ENCODE data around the gene RNLS.

The RNLS gene

GRCh38 chr10:88505680-88506215, 77.4 kb downstream of the RNLS start:
- no peak for DNase-seq
- Histone ChIP-seq H3K27ac (ENCODE audit: insufficient read depth, low read length, poor library complexity, severe bottlenecking) (no peak overlapping the region), H3K4me1 (ENCODE audit: control insufficient read depth, insufficient read depth, low read length, poor library complexity, severe bottlenecking) (no peaks in the 10 kb centered on the region), H3K9me3 (ENCODE audit: control insufficient read depth, low read length) (no peaks in the 10 kb centered on the region), H3K4me3 (ENCODE audit: insufficient read depth, low read depth, low read length, poor library complexity, severe bottlenecking) (no peak overlapping the region), H3K27me3 (replicated peaks; ENCODE audit: control insufficient read depth, insufficient read depth, low read length, poor library complexity, severe bottlenecking) (no peaks in the 10 kb centered on the region), H3K36me3 (ENCODE audit: control insufficient read depth, insufficient read depth, low read length) (no peaks in the 10 kb centered on the region)

DNA sequence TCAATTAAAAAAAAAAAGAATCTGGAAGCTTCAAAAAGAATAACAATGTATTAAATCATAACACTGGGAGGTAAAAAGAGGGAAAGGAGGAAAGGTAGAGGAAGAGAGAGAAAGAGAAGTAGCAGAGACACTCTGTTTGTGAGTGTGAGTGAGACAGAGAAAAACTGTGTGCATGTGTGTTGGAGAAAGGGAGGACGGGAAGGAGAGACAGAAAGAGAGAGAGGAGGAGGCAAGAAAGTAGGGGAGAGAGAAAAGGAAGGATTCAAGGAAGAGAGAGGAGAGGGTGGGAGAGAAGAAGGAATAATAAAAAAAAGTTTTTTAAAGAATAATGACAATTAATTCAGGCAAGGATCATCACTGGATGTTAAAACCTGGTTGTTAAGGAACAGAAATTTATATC, 77.9 kb downstream of the RNLS start:
- Histone ChIP-seq H3K4me1 (ENCODE audit: control insufficient read depth, insufficient read depth, low read length, poor library complexity, severe bottlenecking) (no peaks in the 10 kb centered on the region), H3K27ac (ENCODE audit: insufficient read depth, low read length, poor library complexity, severe bottlenecking) (no peak overlapping the region), H3K9me3 (ENCODE audit: control insufficient read depth, low read length) (no peaks in the 10 kb centered on the region), H3K36me3 (ENCODE audit: control insufficient read depth, insufficient read depth, low read length) (no peaks in the 10 kb centered on the region), H3K4me3 (ENCODE audit: insufficient read depth, low read depth, low read length, poor library complexity, severe bottlenecking) (no peak overlapping the region), H3K27me3 (replicated peaks; ENCODE audit: control insufficient read depth, insufficient read depth, low read length, poor library complexity, severe bottlenecking) (no peaks in the 10 kb centered on the region)
- no peak for DNase-seq

GRCh38 chr10:88500656-88501055, 82.5 kb downstream of the RNLS start:
- Histone ChIP-seq H3K4me3 (ENCODE audit: insufficient read depth, low read depth, low read length, poor library complexity, severe bottlenecking) (no peak overlapping the region), H3K27me3 (replicated peaks; ENCODE audit: control insufficient read depth, insufficient read depth, low read length, poor library complexity, severe bottlenecking) (no peaks in the 10 kb centered on the region), H3K9me3 (ENCODE audit: control insufficient read depth, low read length) (no peaks in the 10 kb centered on the region), H3K4me1 (ENCODE audit: control insufficient read depth, insufficient read depth, low read length, poor library complexity, severe bottlenecking) (no peaks in the 10 kb centered on the region), H3K36me3 (ENCODE audit: control insufficient read depth, insufficient read depth, low read length) (no peaks in the 10 kb centered on the region), H3K27ac (ENCODE audit: insufficient read depth, low read length, poor library complexity, severe bottlenecking) (no peak overlapping the region)
- DNase-seq = no peak

DNA sequence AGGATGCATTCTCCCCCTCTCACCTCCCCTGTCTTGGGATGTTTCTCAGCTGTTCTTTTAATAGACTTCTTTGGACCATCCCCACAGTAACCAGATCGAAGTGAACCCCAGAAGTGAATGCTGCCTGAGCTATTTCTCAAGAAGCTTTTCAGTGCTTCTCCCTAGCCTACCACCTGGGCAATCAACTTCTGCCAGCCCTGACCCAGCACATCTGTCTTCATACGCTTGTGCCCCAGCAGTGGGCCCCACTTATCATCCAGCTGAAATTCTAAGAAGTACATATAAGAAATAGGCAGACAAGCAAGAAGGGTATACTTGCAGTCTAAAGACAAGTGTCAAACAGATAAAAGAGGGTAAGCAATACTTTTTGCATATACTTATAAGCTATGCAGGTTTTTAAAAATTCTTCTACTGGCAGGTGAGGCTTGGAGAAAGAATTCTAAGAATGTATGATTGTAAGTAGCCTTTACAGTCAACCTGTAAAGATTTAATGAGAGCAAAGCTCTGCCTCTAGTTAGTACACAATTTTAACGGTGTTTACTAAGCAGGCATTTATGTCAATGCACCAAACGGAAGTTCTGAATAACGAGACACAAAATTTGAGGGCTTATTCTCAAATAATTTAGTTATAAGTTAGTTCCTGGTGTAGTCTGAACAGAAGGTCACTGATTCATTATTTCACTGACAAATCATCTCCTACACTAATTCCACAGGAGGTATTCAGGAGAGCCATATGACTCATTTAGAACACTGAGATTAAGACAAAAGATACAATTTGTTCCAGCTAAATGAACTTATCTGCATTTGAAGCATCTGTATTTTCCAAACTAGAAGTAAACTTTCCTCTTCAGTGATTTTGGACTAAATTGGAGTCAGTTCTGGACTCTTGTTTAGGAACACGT, 83.3 kb downstream of the RNLS start:
- no peak overlapping the region for H3K27ac ChIP-seq (ENCODE audit: insufficient read depth, low read length, poor library complexity, severe bottlenecking)
- no peak overlapping the region for H3K4me3 ChIP-seq (ENCODE audit: insufficient read depth, low read depth, low read length, poor library complexity, severe bottlenecking)
- no peaks in the 10 kb centered on the region for H3K4me1 ChIP-seq (ENCODE audit: control insufficient read depth, insufficient read depth, low read length, poor library complexity, severe bottlenecking)
- H3K27me3 ChIP-seq (replicated peaks; ENCODE audit: control insufficient read depth, insufficient read depth, low read length, poor library complexity, severe bottlenecking) = no peaks in the 10 kb centered on the region
- no peaks in the 10 kb centered on the region for H3K36me3 ChIP-seq (ENCODE audit: control insufficient read depth, insufficient read depth, low read length)
- no peaks in the 10 kb centered on the region for H3K9me3 ChIP-seq (ENCODE audit: control insufficient read depth, low read length)
- DNase-seq = no peak

DNA sequence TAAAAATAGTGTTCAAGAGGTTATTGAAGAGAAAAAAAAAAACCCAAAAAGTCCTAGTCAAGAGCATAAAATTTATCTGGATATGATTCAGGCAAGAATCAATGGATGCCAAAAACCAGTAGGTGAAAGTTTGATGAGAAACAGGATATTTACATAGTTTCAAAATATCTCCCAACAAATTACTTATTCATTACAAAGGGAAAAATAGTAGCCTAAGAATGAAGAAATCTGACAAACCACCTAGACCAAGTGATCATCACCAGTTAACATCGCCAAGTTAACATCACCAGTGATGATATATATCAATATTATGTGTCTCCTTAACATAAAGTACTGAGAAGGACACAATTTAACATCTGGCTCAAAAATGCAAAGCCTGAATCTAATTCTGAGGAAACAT, 85.2 kb downstream of the RNLS start:
- Histone ChIP-seq H3K36me3 (ENCODE audit: control insufficient read depth, insufficient read depth, low read length) (no peaks in the 10 kb centered on the region), H3K4me1 (ENCODE audit: control insufficient read depth, insufficient read depth, low read length, poor library complexity, severe bottlenecking) (no peaks in the 10 kb centered on the region), H3K27me3 (replicated peaks; ENCODE audit: control insufficient read depth, insufficient read depth, low read length, poor library complexity, severe bottlenecking) (no peaks in the 10 kb centered on the region), H3K27ac (ENCODE audit: insufficient read depth, low read length, poor library complexity, severe bottlenecking) (no peak overlapping the region), H3K9me3 (ENCODE audit: control insufficient read depth, low read length) (no peaks in the 10 kb centered on the region), H3K4me3 (ENCODE audit: insufficient read depth, low read depth, low read length, poor library complexity, severe bottlenecking) (no peak overlapping the region)
- DNase-seq = no peak

DNA sequence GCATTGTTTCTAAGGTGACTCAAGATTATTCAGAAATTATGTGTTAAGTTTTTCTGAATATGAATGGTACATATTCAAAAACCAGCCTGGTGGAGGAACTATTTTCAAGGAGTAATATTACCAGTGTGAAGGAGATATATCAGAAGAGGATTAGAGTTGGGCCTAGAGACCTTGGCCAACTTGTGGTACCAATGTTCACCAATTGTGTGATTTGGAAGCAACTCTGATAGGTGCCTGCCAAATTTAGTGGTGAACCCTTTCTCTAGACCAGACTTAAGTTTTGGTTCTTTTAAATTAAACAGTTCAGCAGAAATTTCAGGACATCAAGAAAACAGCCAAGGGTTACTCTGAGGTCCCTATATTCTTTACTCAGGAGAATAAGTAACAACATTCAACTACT, 88.6 kb downstream of the RNLS start:
- Histone ChIP-seq H3K9me3 (ENCODE audit: control insufficient read depth, low read length) (no peaks in the 10 kb centered on the region), H3K4me3 (ENCODE audit: insufficient read depth, low read depth, low read length, poor library complexity, severe bottlenecking) (no peak overlapping the region), H3K27ac (ENCODE audit: insufficient read depth, low read length, poor library complexity, severe bottlenecking) (no peak overlapping the region), H3K36me3 (ENCODE audit: control insufficient read depth, insufficient read depth, low read length) (no peaks in the 10 kb centered on the region), H3K27me3 (replicated peaks; ENCODE audit: control insufficient read depth, insufficient read depth, low read length, poor library complexity, severe bottlenecking) (no peaks in the 10 kb centered on the region), H3K4me1 (ENCODE audit: control insufficient read depth, insufficient read depth, low read length, poor library complexity, severe bottlenecking) (no peaks in the 10 kb centered on the region)
- DNase-seq = no peak

DNA sequence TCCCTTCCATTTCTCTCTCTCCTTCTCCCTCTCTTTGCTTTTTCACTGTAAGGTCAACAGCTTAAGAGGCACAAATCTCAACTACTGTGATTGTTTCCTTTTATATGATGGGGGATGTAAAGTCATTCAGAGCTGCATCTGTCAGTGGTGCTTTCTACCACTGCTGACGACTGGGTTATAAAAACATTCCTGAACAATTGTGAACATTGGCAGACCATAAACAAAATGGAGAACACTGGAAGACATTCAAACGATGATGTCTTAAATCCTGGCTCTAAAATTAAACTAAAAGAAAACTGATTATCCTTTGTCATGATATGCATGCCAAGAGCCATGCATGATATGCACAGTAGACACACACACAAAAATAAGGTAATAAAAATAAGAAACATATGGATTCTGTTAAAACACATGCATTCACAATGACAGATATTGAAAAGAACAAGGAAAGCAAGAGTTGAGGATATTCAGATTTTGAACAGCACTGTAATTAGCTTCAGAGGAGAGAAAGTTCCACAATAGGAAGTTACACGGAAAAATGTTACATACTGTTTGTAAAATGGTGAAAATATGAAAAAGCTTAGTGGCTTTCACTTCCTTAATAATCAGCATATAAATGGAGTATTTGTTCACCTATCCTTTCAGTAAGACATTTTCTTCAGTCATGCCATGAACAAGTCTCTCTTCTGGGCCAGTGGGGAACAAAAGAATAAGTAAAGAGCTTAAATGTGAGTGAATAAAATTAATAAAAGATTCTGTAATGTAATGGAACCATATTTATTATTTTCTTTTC, 89.2 kb downstream of the RNLS start:
- Histone ChIP-seq H3K4me3 (ENCODE audit: insufficient read depth, low read depth, low read length, poor library complexity, severe bottlenecking) (no peak overlapping the region), H3K9me3 (ENCODE audit: control insufficient read depth, low read length) (no peaks in the 10 kb centered on the region), H3K27me3 (replicated peaks; ENCODE audit: control insufficient read depth, insufficient read depth, low read length, poor library complexity, severe bottlenecking) (no peaks in the 10 kb centered on the region), H3K36me3 (ENCODE audit: control insufficient read depth, insufficient read depth, low read length) (no peaks in the 10 kb centered on the region), H3K4me1 (ENCODE audit: control insufficient read depth, insufficient read depth, low read length, poor library complexity, severe bottlenecking) (no peaks in the 10 kb centered on the region), H3K27ac (ENCODE audit: insufficient read depth, low read length, poor library complexity, severe bottlenecking) (no peak overlapping the region)
- no peak for DNase-seq

DNA sequence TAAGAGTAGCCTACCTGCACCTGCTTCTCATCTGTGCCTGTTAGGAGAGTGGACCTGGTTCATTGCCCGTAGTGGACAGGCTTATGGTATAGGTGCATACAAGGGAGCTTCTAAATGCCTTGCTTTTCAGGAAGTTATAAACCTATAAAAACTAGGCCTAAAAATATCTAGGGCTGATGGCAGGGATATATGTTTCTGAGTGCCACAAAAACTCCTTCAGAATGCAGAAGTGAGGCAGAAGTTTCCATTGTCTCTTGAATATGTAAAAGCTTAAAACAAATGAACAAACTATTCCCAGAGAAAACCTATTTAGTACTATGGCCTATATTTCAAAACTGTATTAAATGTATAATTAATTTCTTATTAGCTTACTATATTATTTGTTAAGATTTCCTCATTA, 91.8 kb downstream of the RNLS start:
- H3K36me3 ChIP-seq (ENCODE audit: control insufficient read depth, insufficient read depth, low read length) = no peaks in the 10 kb centered on the region
- no peak overlapping the region for H3K4me3 ChIP-seq (ENCODE audit: insufficient read depth, low read depth, low read length, poor library complexity, severe bottlenecking)
- H3K4me1 ChIP-seq (ENCODE audit: control insufficient read depth, insufficient read depth, low read length, poor library complexity, severe bottlenecking) = no peaks in the 10 kb centered on the region
- DNase-seq = no peak
- no peak overlapping the region for H3K27ac ChIP-seq (ENCODE audit: insufficient read depth, low read length, poor library complexity, severe bottlenecking)
- H3K9me3 ChIP-seq (ENCODE audit: control insufficient read depth, low read length) = no peaks in the 10 kb centered on the region
- no peaks in the 10 kb centered on the region for H3K27me3 ChIP-seq (replicated peaks; ENCODE audit: control insufficient read depth, insufficient read depth, low read length, poor library complexity, severe bottlenecking)

GRCh38 chr10:88490231-88490980, 92.7 kb downstream of the RNLS start:
- no peaks in the 10 kb centered on the region for H3K4me1 ChIP-seq (ENCODE audit: control insufficient read depth, insufficient read depth, low read length, poor library complexity, severe bottlenecking)
- no peaks in the 10 kb centered on the region for H3K9me3 ChIP-seq (ENCODE audit: control insufficient read depth, low read length)
- H3K4me3 ChIP-seq (ENCODE audit: insufficient read depth, low read depth, low read length, poor library complexity, severe bottlenecking) = no peak overlapping the region
- no peak overlapping the region for H3K27ac ChIP-seq (ENCODE audit: insufficient read depth, low read length, poor library complexity, severe bottlenecking)
- H3K27me3 ChIP-seq (replicated peaks; ENCODE audit: control insufficient read depth, insufficient read depth, low read length, poor library complexity, severe bottlenecking) = no peaks in the 10 kb centered on the region
- DNase-seq = no peak
- H3K36me3 ChIP-seq (ENCODE audit: control insufficient read depth, insufficient read depth, low read length) = no peaks in the 10 kb centered on the region

All from effector memory CD4-positive, alpha-beta T cell (primary cell).